Activated CD4-positive, alpha-beta T cell treated with anti-CD3 and anti-CD28 coated beads, Interleukin-2, amount 50 U/mL, for 16 hours (primary cell): Measurements from ENCODE around the gene MAPRE2.
"Not testable (repeated sequence)": the region's sequence is repeated elsewhere in the genome, so short reads cannot be mapped to it uniquely, and the experiment has no call there.

ENCODE experiments used
- DNase-seq: peaks from one replicate; pipeline ENCODE4 v3.0.0-alpha.2; 2020

Gene MAPRE2

GRCh38 chr18:35157181-35157580, 116.0 kb downstream of the MAPRE2 start:
- no peak for DNase-seq

- DNase-seq = peak; percentile 59
These were observed 117.7 kb downstream of the MAPRE2 start for GRCh38 chr18:35158728-35159450.

DNA sequence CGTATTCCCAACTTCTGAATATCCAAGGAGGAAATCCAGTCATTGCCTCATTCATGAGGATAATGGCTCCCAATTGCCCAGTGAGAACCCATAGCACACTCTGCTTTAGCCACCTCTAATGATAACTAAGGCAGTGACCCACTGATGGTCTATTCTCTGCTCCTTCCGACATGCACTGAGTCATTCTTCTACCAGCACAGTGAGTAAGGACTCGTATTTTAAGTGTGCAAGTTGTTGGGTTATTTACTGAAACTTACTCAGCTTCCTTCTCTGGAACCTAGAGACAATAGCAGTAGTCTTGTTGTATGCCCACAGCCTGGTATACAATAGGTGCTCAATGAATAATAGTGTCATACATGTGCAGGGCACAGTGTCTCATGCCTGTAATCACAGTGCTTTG, 118.6 kb downstream of the MAPRE2 start:
- DNase-seq = peak; percentile 73

DNA sequence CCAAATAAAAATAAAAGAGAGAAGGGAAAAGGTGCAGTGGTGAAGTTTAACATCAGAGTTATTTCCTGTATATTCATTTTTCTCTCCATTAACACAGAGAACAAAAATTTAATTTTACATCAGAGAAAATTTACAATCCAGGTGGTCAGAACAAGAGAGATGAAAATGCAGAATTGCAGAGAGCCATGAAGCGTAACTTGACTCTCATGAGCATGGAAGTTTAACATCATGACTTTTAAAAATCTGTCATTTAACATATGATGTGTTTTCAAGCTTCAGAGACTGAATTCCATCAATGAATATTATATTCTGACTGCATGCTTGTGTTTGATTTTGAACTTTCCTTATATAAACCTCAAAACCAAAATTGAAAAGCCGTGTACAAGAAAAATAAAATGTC, 120.3 kb downstream of the MAPRE2 start:
- DNase-seq = no peak

DNA sequence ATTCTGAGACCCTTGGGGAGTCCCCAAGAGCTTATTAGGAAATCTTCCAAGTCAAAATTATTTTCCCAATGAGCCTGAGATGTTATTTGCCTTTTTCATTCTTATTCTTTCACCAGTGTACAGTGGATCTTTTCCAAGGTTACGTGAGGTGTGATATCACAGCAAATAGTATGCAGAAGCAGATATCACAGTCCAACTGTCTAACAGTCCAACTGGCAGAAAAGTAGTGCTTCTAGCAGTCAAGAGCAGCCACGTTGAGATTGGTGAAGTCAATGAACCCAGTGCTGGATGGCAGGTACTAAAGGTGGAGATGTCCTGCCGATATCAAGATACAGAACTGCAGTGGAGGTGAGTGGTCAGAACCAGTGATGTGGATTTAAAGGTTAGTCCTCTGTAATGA, 120.7 kb downstream of the MAPRE2 start:
- DNase-seq = no peak

GRCh38 chr18:35163014-35163539, 121.9 kb downstream of the MAPRE2 start:
- no peak for DNase-seq

DNA sequence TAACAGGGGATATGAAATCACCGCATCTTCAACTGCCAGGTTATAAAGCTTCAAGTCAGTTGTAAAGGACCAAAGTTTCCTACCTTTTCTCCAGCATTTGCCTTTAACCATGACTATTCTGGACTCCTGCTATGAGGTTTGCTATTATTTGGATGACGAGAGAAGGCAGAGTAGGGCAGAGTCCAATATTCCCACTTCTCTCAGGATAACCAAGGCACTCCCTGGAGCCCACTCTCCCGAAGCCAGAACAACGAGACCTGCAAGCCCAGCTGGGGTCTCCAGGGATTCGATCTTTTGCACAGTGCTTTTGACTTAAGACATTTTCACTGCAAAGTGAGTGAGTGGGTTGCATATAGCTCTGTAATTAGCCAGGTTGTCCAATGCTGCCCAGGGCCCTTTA, 122.5 kb downstream of the MAPRE2 start:
- DNase-seq = no peak

GRCh38 chr18:35164133-35164532, 122.9 kb downstream of the MAPRE2 start:
- no peak for DNase-seq

DNA sequence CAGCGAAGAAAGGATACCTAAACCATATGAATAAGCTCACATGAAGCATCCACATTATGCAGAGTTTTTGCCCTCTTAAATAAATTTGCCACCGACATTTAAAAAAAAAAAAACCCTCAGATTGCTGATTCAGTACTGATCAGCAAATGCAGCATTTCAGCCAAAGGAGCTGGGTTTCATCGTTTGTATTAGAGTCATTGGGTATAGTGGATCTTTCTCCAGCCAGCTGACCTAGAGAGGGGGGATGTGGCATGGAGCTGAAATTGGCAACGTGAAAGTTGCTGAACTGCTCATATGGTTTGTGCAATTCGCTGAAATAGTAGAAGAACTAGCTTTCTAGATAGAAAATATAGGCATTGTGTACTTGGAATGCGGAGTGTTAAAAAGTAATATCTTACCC, 126.1 kb downstream of the MAPRE2 start:
- no peak for DNase-seq

DNA sequence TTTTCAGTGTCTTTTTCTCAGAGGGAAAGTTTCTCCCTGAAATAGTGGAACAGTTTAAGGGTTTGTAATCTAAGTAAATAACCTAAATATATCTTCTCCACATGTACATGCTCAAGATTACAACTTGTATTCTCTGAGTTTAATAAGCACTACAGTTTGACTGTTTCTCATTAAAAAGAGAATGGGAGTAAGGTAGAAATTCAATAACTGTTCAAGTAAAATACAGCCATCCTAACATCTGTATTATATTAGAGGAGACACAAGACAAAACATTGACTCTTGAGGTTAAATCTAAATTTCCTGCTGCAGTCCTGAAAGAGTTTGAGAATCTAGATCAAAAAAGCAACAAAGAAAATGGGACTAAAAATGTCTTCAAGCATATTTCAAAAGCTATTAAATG, 126.6 kb downstream of the MAPRE2 start:
- no peak for DNase-seq

GRCh38 chr18:35170323-35170722, 129.1 kb downstream of the MAPRE2 start:
- not testable (repeated sequence) for DNase-seq

DNA sequence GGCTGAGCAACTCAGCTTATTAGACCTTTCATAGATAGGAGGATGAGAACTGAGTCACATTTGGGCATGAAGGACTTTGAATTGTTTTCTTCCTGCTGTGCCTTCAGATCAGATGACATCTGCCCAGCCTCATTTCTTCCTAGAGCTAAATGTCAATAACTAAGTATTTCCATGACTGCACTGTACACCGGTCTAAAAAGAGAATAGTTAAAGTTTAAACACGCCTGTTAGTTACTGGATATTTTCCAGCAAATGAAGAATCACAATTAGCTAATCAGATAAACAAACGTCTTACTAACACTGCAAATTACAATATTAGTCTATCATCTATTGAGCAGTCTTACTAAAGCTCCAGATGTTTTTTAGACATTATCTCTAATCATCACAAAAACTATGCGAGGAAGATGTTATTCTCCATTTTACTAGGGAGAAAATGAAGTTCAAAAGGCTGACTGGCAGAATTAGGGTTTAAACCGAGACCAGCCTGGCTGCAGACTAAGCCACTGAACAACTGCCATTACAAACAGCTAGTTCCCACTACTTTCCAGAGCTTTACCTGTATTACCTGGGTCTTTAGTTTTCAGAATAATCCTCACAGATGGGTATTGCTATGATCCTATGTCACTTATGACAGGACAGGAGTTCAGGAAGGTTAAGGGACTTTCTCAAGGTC, 130.2 kb downstream of the MAPRE2 start:
- no peak for DNase-seq

- DNase-seq = no peak
These were observed 130.8 kb downstream of the MAPRE2 start for GRCh38 chr18:35172009-35172408.

GRCh38 chr18:35172451-35173035, 131.3 kb downstream of the MAPRE2 start:
- no peak for DNase-seq

GRCh38 chr18:35174093-35174731, 133.0 kb downstream of the MAPRE2 start:
- DNase-seq = no peak

- no peak for DNase-seq
These were observed 133.5 kb downstream of the MAPRE2 start for GRCh38 chr18:35174745-35175144.

GRCh38 chr18:35176925-35177324, 135.7 kb downstream of the MAPRE2 start:
- no peak for DNase-seq

- peak; percentile 48 for DNase-seq
These were observed 137.0 kb downstream of the MAPRE2 start for GRCh38 chr18:35178260-35178659.

DNA sequence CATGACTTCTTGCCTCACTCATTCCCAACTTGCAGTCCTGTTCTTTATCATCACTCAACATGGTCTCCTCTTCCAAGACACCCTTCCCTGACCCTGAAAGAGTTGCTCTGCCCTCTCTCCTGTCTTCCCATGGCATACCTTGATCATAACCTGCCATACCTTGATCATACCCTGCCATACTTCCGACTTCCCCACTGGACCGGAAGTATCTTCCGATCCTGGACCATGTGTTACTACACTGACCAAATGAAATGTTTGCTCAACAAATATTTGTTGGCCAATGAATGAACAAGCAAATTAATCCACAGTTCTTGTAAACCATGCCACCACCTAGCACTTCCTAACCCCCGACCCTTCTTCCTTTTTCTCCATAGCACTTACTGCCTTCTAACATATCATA, 138.7 kb downstream of the MAPRE2 start:
- no peak for DNase-seq

DNA sequence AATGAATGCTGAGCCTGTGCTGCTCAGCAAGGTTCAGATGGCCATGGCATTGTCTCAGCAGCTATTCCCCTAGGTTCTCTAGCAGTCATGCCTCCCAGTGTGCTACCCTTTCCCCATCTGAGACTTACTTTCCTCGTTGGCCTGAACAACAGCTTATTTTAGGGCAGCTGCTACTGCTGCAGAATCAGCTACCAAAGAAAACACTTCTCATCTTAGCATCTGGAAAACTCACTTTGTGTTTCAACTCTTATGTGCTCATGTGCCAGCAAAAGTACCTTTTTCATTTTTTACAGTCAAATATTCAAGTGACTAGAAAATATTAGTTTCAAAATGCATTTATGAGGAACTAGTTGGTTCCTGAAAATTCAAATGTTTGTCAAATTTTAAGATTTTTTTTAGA, 139.2 kb downstream of the MAPRE2 start:
- no peak for DNase-seq

- no peak for DNase-seq
These were observed 140.9 kb downstream of the MAPRE2 start for GRCh38 chr18:35182151-35182550.

DNA sequence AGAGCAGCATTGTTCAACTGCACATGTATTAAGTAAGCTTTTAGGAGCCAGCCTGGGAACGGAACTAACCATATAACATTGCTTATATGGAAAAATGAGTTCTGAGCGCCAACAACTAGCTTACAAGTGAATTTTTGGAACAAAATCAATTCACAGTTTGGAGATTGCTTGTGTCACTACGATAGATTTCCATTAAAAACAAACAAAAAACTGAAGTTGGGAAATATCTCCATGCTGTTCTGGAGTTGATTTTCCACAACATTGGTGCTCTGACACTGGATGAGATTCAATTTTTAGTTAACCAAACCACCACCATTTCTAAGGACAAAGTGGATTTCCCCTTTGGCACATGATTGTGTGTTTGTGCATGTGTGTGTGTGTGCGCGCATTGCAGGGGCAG, 142.7 kb downstream of the MAPRE2 start:
- no peak for DNase-seq

DNA sequence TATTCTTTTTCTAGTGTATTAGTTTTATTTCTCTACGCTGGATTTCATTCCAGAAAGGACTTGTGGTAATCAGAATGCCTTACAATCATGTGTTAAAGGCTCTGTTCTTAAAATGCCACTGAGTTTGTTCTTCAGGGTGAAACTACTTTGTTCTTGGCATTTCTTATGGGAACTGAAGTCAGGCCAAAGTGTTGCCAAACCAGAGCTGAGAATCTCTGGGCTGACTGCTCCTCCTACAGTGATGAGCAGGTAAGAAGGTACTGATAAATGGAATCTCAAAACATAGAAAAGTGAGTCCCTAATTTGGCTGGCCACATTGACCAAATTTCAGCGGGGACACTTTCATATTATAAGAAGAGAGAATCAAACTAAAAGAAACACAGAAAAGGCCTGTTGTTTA, 144.6 kb downstream of the MAPRE2 start:
- no peak for DNase-seq
